HepG2 (cell line): ENCODE measurements around the gene BACE1-AS. TPM values are rescaled to one million over a fixed set of nuclear protein-coding genes. Genes with fewer than 3 reads are reported as not detected.

ENCODE experiments used
- ATAC-seq: fragments of 200-7000 bp; cut with Tn5 transposase; 3 replicates; pipeline ENCODE4 v1.9.1; 2020; ENCODE audit warnings: mild to moderate bottlenecking, moderate library complexity
- BruUV-seq: library from RNA; stranded (reverse); fragments of 400-500 nt; replicated peaks from 2 replicates; lab custom pipeline; 2021; lab: Mats Ljungman, UMichigan
- CTCF ChIA-PET: fragments of 300-600 bp; formaldehyde crosslinking; extraction: SDS; loops from one replicate; lab custom pipeline; 2021; ENCODE audit warnings: low total read pairs, inconsistent platforms, low intra/inter-chr PET ratio; lab: Yijun Ruan, JAX
- POLR2A ChIA-PET: fragments of 350-600 bp; sonication (Branson Sonifier 250); formaldehyde crosslinking; loops from one replicate; lab custom pipeline; 2020; ENCODE audit warnings: antibody characterized with exemption, inconsistent platforms; lab: Yijun Ruan, JAX
- DNase-seq: peaks from one replicate; pipeline ENCODE4 v3.0.0-alpha.2; 2015; ENCODE audit warnings: low spot score
- FAIRE-seq: peaks from 3 replicates; lab custom pipeline; 2011; peaks lifted over from hg19 to GRCh38; lab: Jason Lieb, UNC
- H2AFZ ChIP-seq: one replicate; pipeline ENCODE4 v1.6.1; 2011; ENCODE audit warnings: low read length, inconsistent platforms
- H3K27ac ChIP-seq: fragments of 300-600 bp; 3 replicates; pipeline ENCODE4 v1.8.0; 2011; ENCODE audit warnings: mixed run types, mild to moderate bottlenecking, mixed read lengths, low read length, inconsistent platforms; ENCODE audit not compliant: insufficient read depth; ENCODE audit errors: extremely low read length
- H3K27me3 ChIP-seq, 2 experiments: fragments of 200-600 bp in 1 of 2; 2 replicates in 1 of 2; 3 replicates in 1 of 2; pipeline versions ENCODE4 v1.6.0 to v1.8.0; 2011; ENCODE audit warnings: low read length in 2 of 2, mild to moderate bottlenecking in 2 of 2, moderate library complexity in 2 of 2, inconsistent platforms in 1 of 2; ENCODE audit not compliant: insufficient read depth in 2 of 2, control insufficient read depth in 1 of 2
- H3K36me3 ChIP-seq, 2 experiments: fragments of 200-600 bp in 1 of 2; replicated peaks in 1 of 2; 2 replicates in 1 of 2; 3 replicates in 1 of 2; pipeline versions ENCODE4 v1.5.1 to v1.8.0; 2011; ENCODE audit warnings: low read length in 2 of 2, inconsistent platforms in 1 of 2; ENCODE audit not compliant: insufficient read depth in 2 of 2, control insufficient read depth in 1 of 2
- H3K4me1 ChIP-seq: 2 replicates; pipeline ENCODE4 v1.5.1; 2012; ENCODE audit warnings: low read length, inconsistent platforms; ENCODE audit not compliant: insufficient read depth
- H3K4me2 ChIP-seq: 2 replicates; pipeline ENCODE4 v1.6.0; 2011; ENCODE audit warnings: low read depth, low read length, inconsistent platforms
- H3K4me3 ChIP-seq, 3 experiments: fragments of 200-600 bp in 1 of 3; sonication (generic), shearing (Covaris generic) in 1 of 3; replicated peaks in 1 of 3; 2 replicates each; pipeline ENCODE4 v1.5.1; 2011 to 2016; ENCODE audit warnings: low read length in 3 of 3, inconsistent platforms in 2 of 3, low read depth in 2 of 3, mild to moderate bottlenecking in 2 of 3, control low read depth in 1 of 3, mixed read lengths in 1 of 3; ENCODE audit not compliant: insufficient read depth in 1 of 3
- H3K79me2 ChIP-seq: one replicate; pipeline ENCODE4 v1.6.1; 2011; ENCODE audit warnings: low read length, inconsistent platforms; ENCODE audit not compliant: insufficient read depth
- H3K9ac ChIP-seq: 2 replicates; pipeline ENCODE4 v1.6.0; 2011; ENCODE audit warnings: mild to moderate bottlenecking, low read depth, low read length, inconsistent platforms; ENCODE audit not compliant: insufficient read depth
- H3K9me3 ChIP-seq: 2 replicates; pipeline ENCODE4 v1.5.1; 2012; ENCODE audit warnings: mild to moderate bottlenecking, low read length
- H4K20me1 ChIP-seq: 2 replicates; pipeline ENCODE4 v1.6.0; 2011; ENCODE audit warnings: inconsistent platforms, mild to moderate bottlenecking, low read length, moderate library complexity; ENCODE audit not compliant: insufficient read depth
- ELK4 ChIP-seq: sonication (generic); formaldehyde crosslinking; IDR thresholded peaks from 2 replicates; pipeline ENCODE4 v1.9.0; 2021; ENCODE audit warnings: missing genetic modification reagents, borderline replicate concordance
- FOXM1 ChIP-seq: sonication (generic); formaldehyde crosslinking; IDR thresholded peaks from 2 replicates; pipeline ENCODE4 v1.5.0; 2020; ENCODE audit warnings: missing genetic modification reagents
- ZBTB21 ChIP-seq: sonication (generic); formaldehyde crosslinking; IDR thresholded peaks from 2 replicates; pipeline ENCODE4 v1.4.0; 2020; ENCODE audit warnings: missing genetic modification reagents
- ZFP37 ChIP-seq: sonication (generic); formaldehyde crosslinking; IDR thresholded peaks from 2 replicates; pipeline ENCODE4 v1.4.0; 2020; ENCODE audit warnings: missing genetic modification reagents, borderline replicate concordance
- ZNF121 ChIP-seq: sonication (generic); formaldehyde crosslinking; IDR thresholded peaks from 2 replicates; pipeline ENCODE4 v1.5.0; 2020; ENCODE audit warnings: mild to moderate bottlenecking, missing genetic modification reagents
- ZNF124 ChIP-seq: sonication (generic); formaldehyde crosslinking; IDR thresholded peaks from 2 replicates; pipeline ENCODE4 v1.4.0; 2020; ENCODE audit warnings: missing genetic modification reagents
- ZNF317 ChIP-seq: sonication (generic); formaldehyde crosslinking; IDR thresholded peaks from 2 replicates; pipeline ENCODE4 v1.5.0; 2020; ENCODE audit warnings: mild to moderate bottlenecking, missing genetic modification reagents
- ZNF777 ChIP-seq: sonication (generic); formaldehyde crosslinking; IDR thresholded peaks from 2 replicates; pipeline ENCODE4 v1.4.0; 2020; ENCODE audit warnings: missing genetic modification reagents
- WGBS: methylation state at CpG from one replicate; pipeline ENCODE4 v1.1.6; 2017; ENCODE audit warnings: low lambda C conversion rate; 5-methylcytosine and 5-hydroxymethylcytosine counted together
- in situ Hi-C: cut with HindIII; loops from 2 replicates; pipeline ENCODE4 v1.10.0; 2017; ENCODE audit warnings: low pct_unique_long_range_greater_than_20kb; ENCODE audit not compliant: extremely low pct_ligation_motif_present
- intact Hi-C: fragments of 100-400 bp; cut with micrococcal nuclease; formaldehyde crosslinking; loops from one replicate; pipeline ENCODE4 v1.10.0; 2022; ENCODE audit not compliant: unreplicated experiment
- polyA plus RNA-seq, 8 experiments: library from polyadenylated mRNA; depleted of rRNA in 3 of 8; stranded (reverse) in 7 of 8; unstranded in 1 of 8; fragments of >200 nt; fragmentation: Illumina TruSeq in 4 of 8; extraction: Trizol in 4 of 8; gene quantifications; 2 replicates each; pipeline versions ENCODE4 v1.2.1 to v1.2.3, GENCODE V29; 2011 to 2016; ENCODE audit warnings: low read depth in 4 of 8, missing spikeins in 1 of 8, mixed read lengths in 1 of 8; ENCODE audit not compliant: insufficient read depth in 1 of 8
- total RNA-seq, 5 experiments: library from RNA; depleted of rRNA; stranded (reverse); fragments of >200 nt; fragmentation: Illumina TruSeq; extraction: Trizol; gene quantifications; 2 replicates each; pipeline ENCODE4 v1.2.3, GENCODE V29; 2016; ENCODE audit warnings: low read depth in 1 of 5

BACE1-AS gene
- total and polyA plus RNA-seq, 2 of the 13 experiments (the other 11 are each of a cell fraction or from before 2014, with no cell fraction given) = 2.0 to 3.9 TPM

DNA sequence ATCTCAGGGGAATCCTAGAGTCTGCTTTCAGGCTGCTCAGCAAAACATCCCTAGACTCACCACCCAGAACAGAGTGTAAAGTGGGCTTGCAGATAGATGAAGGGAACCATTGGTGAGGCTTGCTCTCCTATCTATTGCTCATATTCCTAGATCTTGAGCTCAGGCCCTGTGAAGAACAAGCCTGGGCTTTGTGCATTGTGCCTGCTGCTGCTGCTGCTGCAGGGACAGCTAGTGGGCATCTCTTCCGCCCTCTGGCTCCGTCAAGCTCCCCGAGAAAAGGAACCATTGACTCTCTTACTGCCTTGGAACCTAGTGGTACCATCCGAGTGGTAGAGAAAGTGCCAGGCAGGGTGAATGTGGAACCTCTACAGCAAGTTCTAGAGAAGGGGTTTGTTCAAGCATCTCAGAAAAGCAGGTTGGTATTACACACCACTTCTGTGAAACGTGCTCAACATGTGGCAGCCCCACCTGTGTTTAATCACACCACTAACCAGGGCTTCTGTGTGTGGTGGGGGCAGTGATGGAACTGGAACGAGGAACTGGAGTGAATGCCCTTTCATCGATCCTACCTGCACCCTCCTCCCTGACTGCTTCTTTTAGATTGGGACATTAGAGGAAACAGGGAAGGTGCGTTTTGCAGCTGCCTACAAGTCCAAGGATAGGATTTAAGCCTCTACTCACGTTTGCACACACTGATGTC, 4.4 kb downstream of the BACE1-AS start (continued):
- TF ChIP-seq ELK4 (no peak), ZFP37 (CRISPR knock-in tag) (no peak)

GRCh38 chr11:117296881-117297280, 5.7 kb downstream of the BACE1-AS start:
- Histone ChIP-seq H3K27me3 (no peaks in the 10 kb centered on the region), H4K20me1 (no peaks in the 10 kb centered on the region), H3K9me3 (no peaks in the 10 kb centered on the region), H3K4me2 (no peak overlapping the region), H3K9ac (no peak overlapping the region), H3K4me1 (peaks cover 38% of the 10 kb centered on the region), H2AFZ (no peak overlapping the region), H3K27ac (no peak overlapping the region), H3K36me3 (peaks cover 0 to 7% of the 10 kb centered on the region in 2 experiments; a peak in 2 of 5 replicates), H3K79me2 (peaks cover 2% of the 10 kb centered on the region), H3K4me3 (no peak overlapping the region)
- ATAC-seq (no peak), DNase-seq (no peak), FAIRE-seq (no peak)
- ChIA-PET CTCF (no interaction called here), POLR2A (no interaction called here)
- intact Hi-C loops (no loop called here), in situ Hi-C loops (no loop called here)
- TF ChIP-seq ZNF777 (CRISPR knock-in tag) (no peak), ZBTB21 (CRISPR knock-in tag) (no peak), FOXM1 (CRISPR knock-in tag) (no peak), ZNF121 (no peak), ZNF317 (CRISPR knock-in tag) (no peak), ZNF124 (CRISPR knock-in tag) (no peak)
- BruUV-seq = no TSS peak
- WGBS = 98% methylated on average over 6 of the region's 6 CpGs
